ENCODE data around the gene HAP1.

GRCh38 chr17:41710472-41711090 lies 23.9 kb downstream of the HAP1 start:
- TF ChIP-seq ZNF785 (tag by site-specific recombination; IDR thresholded peaks at IDR 0.05) (no peak), ZNF830 (tag by site-specific recombination; IDR thresholded peaks at IDR 0.05; ENCODE audit: low read depth) (no peak), CTCF (tag by site-specific recombination; IDR thresholded peaks at IDR 0.05) (no peak), ZNF26 (tag by site-specific recombination; IDR thresholded peaks at IDR 0.05) (no peak), ZNF280C (tag by site-specific recombination; IDR thresholded peaks at IDR 0.05) (no peak), ZNF704 (tag by site-specific recombination; IDR thresholded peaks at IDR 0.05) (no peak)

Data from HEK293 (cell line).